Measurements from ENCODE around the gene MGA. TPM values are rescaled to one million over a fixed set of nuclear protein-coding genes. Genes with fewer than 3 reads are reported as not detected.

MGA gene
- 10 to 100 TPM; 42.0 to 44.6 TPM for total RNA-seq

DNA sequence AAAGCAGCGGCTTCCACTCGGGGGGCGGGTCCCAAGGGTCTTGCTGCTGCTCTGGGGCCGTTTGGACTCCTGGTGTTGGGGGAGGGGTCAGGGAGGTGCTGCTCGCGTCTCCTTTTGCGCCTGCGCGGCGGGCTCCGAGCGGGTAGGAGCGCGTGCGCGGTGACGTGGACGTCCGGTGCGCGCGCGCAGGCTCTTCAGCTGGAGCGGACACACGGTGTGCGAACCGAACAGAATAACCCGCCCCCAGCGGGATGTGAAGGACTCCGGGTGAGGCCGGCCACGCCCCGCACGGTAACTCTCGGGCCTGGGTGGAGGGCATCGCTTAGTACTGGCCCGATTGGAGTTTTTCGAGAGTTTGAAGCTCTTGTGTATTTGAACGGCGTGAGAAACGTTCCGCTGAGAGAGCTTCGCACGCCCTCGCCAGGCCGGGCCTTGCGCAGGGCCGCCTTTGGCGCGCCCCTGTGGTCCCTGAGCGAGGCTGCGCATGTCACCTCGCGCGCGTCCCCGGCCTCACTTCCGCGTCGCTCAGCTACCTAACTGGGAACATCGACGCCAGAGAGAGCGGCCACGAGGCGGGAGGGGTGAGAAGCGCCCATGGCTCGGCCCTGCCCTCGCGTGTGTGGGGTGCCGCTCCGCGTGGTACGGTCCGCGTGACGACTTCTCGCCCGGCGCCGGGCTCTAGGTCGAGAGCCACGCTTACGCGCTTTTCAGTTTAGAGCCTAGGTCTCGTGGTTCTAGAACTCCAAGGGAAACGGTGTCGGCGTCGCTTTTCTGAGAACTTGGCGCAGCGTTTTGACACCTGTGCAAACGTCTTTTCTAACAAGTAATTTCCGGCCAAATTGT, at the start of gene MGA:
Gene MGA, plus strand, starts transcription at position 171 of the 843 bp plus-strand sequence.

DNA sequence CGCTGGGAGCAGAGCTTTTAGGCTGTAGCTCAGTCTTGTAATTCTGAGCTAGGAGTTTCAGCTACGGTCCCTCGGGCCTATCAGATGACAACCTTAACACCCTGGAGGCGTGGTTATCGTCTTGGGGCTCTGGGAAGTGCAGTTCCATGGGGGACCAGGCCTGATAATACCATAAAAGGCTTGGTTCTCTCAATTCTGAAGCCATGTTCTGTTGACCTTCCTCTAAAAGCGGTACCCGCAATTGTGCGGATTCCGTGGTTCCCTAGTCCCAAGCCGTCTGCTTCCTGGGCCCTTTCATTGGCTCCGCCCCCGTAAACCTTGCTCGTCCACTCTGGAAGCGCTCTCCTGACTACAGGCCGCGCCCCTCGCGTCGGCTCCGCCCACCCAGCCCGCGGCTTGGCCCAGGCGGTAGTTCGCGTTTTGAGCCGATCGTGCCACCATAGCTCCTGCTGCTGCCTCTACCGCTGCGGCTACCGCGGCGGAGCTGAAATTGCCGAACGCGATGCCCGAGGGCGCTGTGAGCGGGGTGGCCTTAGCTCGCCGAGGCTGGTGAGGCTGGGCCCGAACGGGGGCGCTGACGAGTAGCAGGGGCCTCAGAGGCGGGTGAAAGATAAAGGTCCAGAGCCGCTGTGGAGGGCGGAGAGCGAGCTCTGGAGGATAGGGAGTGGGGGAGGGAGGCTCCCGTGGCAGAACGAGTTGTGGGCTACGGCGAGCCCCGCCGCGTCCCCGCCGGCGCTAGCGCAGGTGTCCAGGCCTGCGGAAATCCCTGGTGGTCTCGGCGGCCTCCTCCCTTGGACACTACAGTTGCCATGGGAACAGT, 114.1 kb downstream of the MGA start, which contains the start of gene MAPKBP1:
Gene MAPKBP1, plus strand, starts transcription at position 423 of the 820 bp plus-strand sequence. CDS start 792 bp downstream, outside the sequence.

Small RNA genes lying within 50 kb of the gene (small RNA-seq; reads per million reads assigned to genes)
- 0 reads per million in 2 donors for gene MIR626

Other genes starting within 250 kb of the MGA start
- 10 to 100 TPM; 26.8 to 29.3 TPM for gene RTF1, start 243.3 kb upstream of the MGA start, total RNA-seq
- under 1 TPM; 0.34 to 0.67 TPM for gene ITPKA, start 166.5 kb upstream of the MGA start, total RNA-seq
- under 1 TPM in 1 of 2 donors, not detected in 1; 0.34 TPM for gene LTK, start 146.6 kb upstream of the MGA start, total RNA-seq
- gene RPAP1, start 116.1 kb upstream of the MGA start, total RNA-seq: 10 to 100 TPM; 14.5 to 38.0 TPM
- gene TYRO3, start 101.2 kb upstream of the MGA start, total RNA-seq: 10 to 100 TPM in 1 of 2 donors, 1 to 10 TPM in 1; 9.6 to 21.6 TPM
- gene MAPKBP1, start 114.1 kb downstream of the MGA start, total RNA-seq: 10 to 100 TPM; 26.0 to 37.2 TPM
- gene JMJD7, start 167.7 kb downstream of the MGA start, total RNA-seq: 1 to 10 TPM; 1.7 to 2.4 TPM
- 1 to 10 TPM in 1 of 2 donors, under 1 TPM in 1; 0.33 to 1.0 TPM for gene PLA2G4B, start 178.4 kb downstream of the MGA start, total RNA-seq
- 1 to 10 TPM; 3.0 to 3.8 TPM for gene SPTBN5, start 233.6 kb downstream of the MGA start, total RNA-seq

Measured in melanocyte of skin (primary cell).